GM21825 (cell line): Measurements from ENCODE around the gene RUFY1.

Experiments used
- ATAC-seq: cut with Tn5 transposase; IDR thresholded peaks from one replicate; pipeline ENCODE4 v1.9.1; 2021; ENCODE audit warnings: mild to moderate bottlenecking, moderate library complexity; ENCODE audit not compliant: unreplicated experiment

RUFY1 gene

DNA sequence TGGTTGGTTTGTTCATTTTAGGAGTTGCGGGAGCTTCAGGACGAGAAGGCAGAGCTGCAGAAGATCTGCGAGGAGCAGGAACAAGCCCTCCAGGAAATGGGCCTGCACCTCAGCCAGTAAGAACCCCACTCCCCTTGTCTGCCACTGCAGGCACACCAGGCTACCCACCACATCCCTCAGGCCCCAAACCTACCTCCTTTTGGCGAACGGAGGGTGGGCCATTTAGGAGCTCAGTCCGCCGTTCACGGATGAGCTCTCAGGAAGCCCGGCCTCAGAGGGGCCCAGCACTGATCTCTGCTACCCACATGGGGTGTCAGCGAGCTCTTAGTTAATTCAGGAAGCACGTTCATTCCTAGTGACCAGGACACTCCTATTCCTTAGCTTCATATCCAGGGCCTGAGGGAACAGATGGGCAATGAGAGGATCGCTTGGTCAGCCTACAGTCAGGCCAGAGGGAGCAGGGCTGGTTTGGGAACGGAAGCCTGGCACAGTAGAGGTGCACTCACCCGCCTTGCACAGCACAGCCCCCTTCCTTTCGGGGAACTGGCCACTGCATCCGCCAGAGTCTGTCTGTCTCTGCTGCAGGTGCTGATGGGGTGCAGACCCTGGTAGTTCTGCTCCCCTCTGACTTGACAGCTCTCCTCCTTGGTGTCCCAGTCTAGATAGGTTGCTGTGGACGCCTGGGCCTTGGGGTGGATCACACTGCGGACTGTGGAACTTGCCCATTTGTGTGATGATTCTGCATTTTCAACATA is 51.7 kb downstream of the RUFY1 start:
- no peak for ATAC-seq

- ATAC-seq = no peak
Measured at GRCh38 chr5:179603308-179603707, 53.0 kb downstream of the RUFY1 start.

DNA sequence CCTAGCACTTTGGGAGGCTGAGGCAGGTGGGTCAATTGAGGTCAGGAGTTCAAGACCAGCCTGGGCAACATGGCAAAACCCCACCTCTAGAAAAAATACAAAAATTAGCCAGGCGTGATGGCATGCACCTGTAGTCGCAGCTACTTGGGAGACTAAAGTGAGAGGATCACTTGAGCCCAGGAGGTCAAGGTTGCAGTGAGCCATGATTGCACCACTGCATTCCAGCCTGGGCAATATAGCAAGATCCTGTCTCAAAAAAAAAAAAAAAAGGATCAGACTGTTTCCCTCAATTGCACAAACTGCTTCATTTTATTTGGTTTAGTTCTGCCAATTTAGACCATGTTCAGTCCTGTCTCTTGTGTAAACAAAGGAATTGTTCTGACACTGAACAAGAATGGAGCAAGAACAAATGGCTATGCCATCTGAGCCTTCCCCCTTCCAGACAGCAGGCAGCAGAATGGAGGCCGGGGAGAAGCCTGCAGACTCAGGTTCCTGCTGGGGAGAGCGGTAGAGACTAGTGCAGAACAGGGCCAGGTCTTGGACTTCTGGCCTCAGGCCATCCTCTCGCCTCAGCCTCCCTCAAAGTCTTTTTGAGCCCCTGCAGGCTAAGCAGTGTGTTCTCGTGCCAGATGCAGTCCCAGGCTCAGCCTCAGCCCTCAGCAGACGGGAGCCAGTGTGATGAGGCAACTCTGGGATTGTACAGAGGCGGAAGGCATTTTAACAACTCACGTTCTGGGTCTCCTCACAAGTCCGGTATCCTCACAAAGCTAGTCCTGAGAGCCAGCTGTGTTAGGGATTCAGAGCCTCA is 54.9 kb downstream of the RUFY1 start:
- ATAC-seq = no peak

- no peak for ATAC-seq
Measured at GRCh38 chr5:179606071-179606909, 55.9 kb downstream of the RUFY1 start.

- no peak for ATAC-seq
Measured at GRCh38 chr5:179606910-179607159, 56.5 kb downstream of the RUFY1 start.

GRCh38 chr5:179607160-179607931 is 57.0 kb downstream of the RUFY1 start:
- ATAC-seq = no peak

DNA sequence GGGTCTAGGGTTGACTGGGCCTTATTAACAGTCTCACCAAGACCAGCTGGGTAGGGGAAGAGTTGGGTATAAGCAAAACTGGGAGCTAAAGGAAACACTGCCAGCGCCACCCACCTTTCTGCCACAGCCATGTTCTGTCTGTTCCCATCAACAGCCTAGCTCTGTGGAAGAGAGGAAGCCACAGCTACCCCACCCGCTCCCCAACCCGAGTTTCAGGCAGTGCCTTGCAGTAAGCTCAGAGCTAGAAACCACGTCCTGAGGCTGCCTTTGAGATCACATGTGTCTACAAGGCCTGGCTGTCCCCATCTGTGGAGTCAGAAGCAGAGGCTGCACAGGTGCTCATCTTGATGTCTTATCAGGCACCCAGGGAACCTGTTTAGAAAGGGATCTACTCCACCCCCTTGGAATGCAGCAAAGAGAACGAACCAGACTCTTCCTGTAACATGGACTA is 57.8 kb downstream of the RUFY1 start:
- no peak for ATAC-seq

DNA sequence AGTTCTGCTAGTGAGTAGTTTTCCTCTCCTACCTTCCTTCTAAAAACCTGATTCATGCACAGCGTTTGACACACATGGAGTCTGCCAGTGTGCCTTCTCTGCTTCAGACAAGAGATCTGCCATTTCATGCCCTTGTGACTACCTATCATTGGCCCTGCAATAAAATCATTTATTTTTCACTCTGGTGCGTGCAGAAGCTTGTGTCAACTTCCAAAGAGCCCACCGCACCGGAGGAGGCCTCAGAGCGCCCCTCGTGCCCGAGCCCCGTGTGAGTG is 59.4 kb downstream of the RUFY1 start:
- no peak for ATAC-seq

DNA sequence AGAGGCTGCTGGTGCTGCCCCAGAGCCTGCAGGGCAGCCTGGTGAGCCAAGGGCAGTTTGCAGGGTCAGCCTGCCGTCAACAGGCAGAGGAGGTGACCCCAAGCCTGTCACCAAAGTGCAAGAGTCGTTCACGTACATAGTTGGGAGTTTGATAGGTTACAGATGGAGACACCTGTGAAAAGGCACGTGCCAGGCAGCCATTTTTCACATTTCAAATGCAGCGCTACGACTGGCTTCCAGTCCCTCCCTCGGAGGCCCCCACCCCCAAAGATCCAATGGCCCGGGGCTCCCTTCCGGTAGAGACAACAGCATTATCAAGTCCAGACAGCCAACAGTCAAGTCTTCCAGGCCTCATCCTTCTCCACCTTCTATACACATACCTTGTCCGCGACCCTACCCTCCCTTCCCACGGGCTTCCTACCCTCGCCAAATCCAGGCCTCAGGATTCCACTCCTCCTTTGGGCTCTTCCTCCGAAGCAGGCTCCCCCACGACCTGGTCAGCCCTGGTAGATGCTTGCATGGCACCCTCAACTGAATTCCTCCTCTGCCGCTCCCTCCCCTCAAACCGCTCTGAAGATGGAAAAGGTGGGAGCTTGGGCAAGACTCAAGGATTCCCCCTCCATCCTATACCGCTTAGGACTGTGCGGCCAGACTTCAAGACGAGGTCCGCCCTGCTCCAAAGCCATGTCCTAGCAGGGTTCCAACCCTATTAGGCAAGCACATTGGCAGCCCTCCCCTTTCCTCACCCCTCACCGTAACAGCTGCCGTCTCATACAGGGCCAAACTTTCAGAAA is 60.0 kb downstream of the RUFY1 start:
- no peak for ATAC-seq

DNA sequence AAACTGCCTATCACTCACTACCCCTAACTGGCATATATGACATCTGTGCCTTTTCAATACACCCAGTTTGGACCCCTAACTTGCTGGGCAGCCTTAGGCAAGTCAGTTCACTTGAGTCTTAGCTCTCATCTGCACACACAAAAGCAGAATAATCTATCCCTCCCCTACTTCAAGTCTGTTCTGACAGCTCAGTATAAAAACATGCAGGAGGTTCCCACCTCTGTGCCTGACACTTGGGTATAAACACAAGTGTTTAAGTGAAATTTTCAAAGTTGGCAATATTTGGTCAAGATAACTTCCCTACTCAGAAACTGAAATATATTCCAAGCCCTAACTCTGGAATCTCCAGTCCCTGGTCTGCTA is 60.5 kb downstream of the RUFY1 start:
- no peak for ATAC-seq

- ATAC-seq = no peak
Measured at GRCh38 chr5:179612577-179613459, 62.5 kb downstream of the RUFY1 start.

GRCh38 chr5:179613460-179614071 is 63.2 kb downstream of the RUFY1 start:
- ATAC-seq = no peak

DNA sequence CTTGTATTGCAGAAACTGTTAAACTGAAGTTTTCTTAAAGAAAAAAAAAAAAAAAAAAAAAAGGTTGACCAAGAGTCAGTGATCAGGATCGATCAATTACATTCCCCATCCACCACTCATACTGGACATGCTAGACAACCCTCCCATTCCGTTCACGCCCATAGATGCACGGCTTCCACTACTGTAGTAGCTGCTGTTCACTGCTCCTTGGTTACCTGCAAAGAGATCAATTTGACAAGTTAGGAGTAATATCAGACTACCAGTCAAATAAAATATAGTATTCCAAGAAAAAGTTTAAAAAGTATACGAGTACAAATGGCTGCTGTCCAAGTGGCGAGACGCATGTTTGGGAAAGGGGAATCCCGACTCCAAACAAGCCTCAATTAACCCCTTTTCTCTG is 64.4 kb downstream of the RUFY1 start:
- no peak for ATAC-seq

GRCh38 chr5:179615203-179615602 is 64.8 kb downstream of the RUFY1 start:
- ATAC-seq = no peak

- no peak for ATAC-seq
Measured at GRCh38 chr5:179616002-179616594, 65.7 kb downstream of the RUFY1 start.

- ATAC-seq = no peak
Measured at GRCh38 chr5:179617930-179618329, 67.6 kb downstream of the RUFY1 start.

GRCh38 chr5:179618923-179619554 is 68.7 kb downstream of the RUFY1 start:
- no peak for ATAC-seq

DNA sequence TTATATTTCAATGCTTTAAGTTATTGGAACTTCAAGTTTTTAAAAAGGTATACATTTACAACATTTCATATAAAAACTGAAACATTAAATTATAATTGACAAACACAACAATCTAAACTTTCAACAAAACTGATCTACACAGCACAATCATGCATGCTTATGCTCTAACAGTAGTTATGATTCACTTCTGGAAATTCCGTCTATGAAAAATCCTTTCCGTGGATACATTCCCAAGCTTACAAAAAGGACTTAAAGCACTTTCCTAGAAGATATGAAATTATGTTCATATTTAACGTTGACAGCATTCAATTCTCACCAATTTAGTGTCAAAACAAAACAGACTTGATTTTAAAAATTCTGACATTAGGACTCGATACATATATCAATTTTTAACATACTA is 69.4 kb downstream of the RUFY1 start:
- no peak for ATAC-seq
